Ovary (tissue), 3 donors: ENCODE measurements around the gene PRKCH.

Experiments
- CTCF ChIP-seq, 3 donors: fragments of 450-650 bp in 2 of 3; fragments of 200-600 bp in 1 of 3; IDR thresholded peaks; one replicate each; pipeline versions ENCODE4 v1.5.1 to v1.8.0; 2016 to 2022; ENCODE audit warnings: antibody characterized with exemption in 3 of 3, mild to moderate bottlenecking in 1 of 3
- POLR2A ChIP-seq: fragments of 450-650 bp; IDR thresholded peaks from one replicate; pipeline ENCODE4 v1.6.1; 2017; ENCODE audit warnings: antibody characterized with exemption, mild to moderate bottlenecking, moderate library complexity
- donor health status: DM: no; HTN: no; CAD: no.

GRCh38 chr14:61532763-61533162, 211.4 kb downstream of the PRKCH start:
- TF ChIP-seq POLR2A (no peak), CTCF (IDR thresholded peaks at IDR 0.05) (no peak)
